WERI-Rb-1 (cell line): ENCODE results near the gene ADM.

Source experiments
- DNase-seq: peaks from one replicate; pipeline ENCODE4 v3.0.0-alpha.2; 2020
- H3K27ac ChIP-seq: fragments of 250-450 bp; sonication (Bioruptor Pico); 2 replicates; pipeline ENCODE4 v1.5.1; 2020; ENCODE audit warnings: mild to moderate bottlenecking, moderate library complexity
- H3K27me3 ChIP-seq: fragments of 250-450 bp; sonication (Bioruptor Pico); 2 replicates; pipeline ENCODE4 v1.5.1; 2021; ENCODE audit warnings: mild to moderate bottlenecking, low read depth, moderate library complexity; ENCODE audit not compliant: insufficient read depth, severe bottlenecking
- H3K36me3 ChIP-seq: fragments of 250-450 bp; sonication (Bioruptor Pico); 2 replicates; pipeline ENCODE4 v1.5.1; 2020; ENCODE audit warnings: mild to moderate bottlenecking, moderate library complexity
- H3K4me3 ChIP-seq: 2 replicates; pipeline ENCODE4 v1.5.1; 2011; ENCODE audit warnings: low read depth, mild to moderate bottlenecking, control low read depth, low read length
- H3K9me3 ChIP-seq: fragments of 250-450 bp; sonication (Bioruptor Pico); 2 replicates; pipeline ENCODE4 v1.5.1; 2021; ENCODE audit warnings: mild to moderate bottlenecking, moderate library complexity; ENCODE audit not compliant: severe bottlenecking
- CTCF ChIP-seq: IDR thresholded peaks from 2 replicates; pipeline ENCODE4 v1.5.1; 2011; ENCODE audit warnings: low read depth, mild to moderate bottlenecking, control low read depth, inconsistent platforms, low read length

Gene ADM

GRCh38 chr11:10318527-10318802 lies 13.6 kb downstream of the ADM start:
- Histone ChIP-seq H3K36me3 (no peaks in the 10 kb centered on the region), H3K27ac (no peak overlapping the region), H3K4me3 (no peak overlapping the region), H3K27me3 (no peaks in the 10 kb centered on the region), H3K9me3 (no peaks in the 10 kb centered on the region)
- DNase-seq: no peak
- no peak for TF ChIP-seq CTCF

GRCh38 chr11:10319702-10320558 lies 15.1 kb downstream of the ADM start:
- no peak for TF ChIP-seq CTCF
- no peak for DNase-seq

GRCh38 chr11:10320736-10321465 lies 16.0 kb downstream of the ADM start:
- no peak for DNase-seq
- H3K27ac ChIP-seq: no peak overlapping the region
- no peaks in the 10 kb centered on the region for H3K9me3 ChIP-seq
- TF ChIP-seq CTCF: no peak
- H3K4me3 ChIP-seq: no peak overlapping the region
- H3K36me3 ChIP-seq: no peaks in the 10 kb centered on the region
- H3K27me3 ChIP-seq: no peaks in the 10 kb centered on the region

More at GRCh38 chr11:10319702-10320558, 15.1 kb downstream of the ADM start:
- Histone ChIP-seq H3K27me3 (no peaks in the 10 kb centered on the region), H3K4me3 (no peak overlapping the region), H3K9me3 (no peaks in the 10 kb centered on the region), H3K27ac (no peak overlapping the region), H3K36me3 (no peaks in the 10 kb centered on the region)

DNA sequence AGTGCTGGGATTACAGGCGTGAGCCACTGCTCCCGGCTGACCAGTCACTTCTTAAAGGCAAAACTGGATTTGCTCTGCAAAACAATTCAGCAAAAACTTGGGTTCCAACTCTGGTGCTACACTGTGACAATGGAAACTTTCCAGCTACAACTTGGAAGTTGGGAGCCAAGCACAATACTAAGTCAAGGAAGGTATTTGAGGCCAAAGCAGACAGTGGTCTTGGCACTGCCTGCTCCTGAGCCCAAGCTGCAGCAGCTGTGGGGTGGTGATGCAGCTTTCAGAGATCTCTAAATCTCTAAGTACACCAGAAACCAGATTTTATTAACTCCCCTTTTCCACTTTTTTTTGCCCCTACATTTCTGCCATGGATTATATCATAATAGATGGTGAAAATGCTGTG lies 17.5 kb downstream of the ADM start:
- H3K9me3 ChIP-seq: no peaks in the 10 kb centered on the region
- no peak for DNase-seq
- no peak for TF ChIP-seq CTCF
- no peaks in the 10 kb centered on the region for H3K36me3 ChIP-seq
- no peak overlapping the region for H3K4me3 ChIP-seq
- no peaks in the 10 kb centered on the region for H3K27me3 ChIP-seq
- no peak overlapping the region for H3K27ac ChIP-seq

- DNase-seq: no peak
- no peak overlapping the region for H3K4me3 ChIP-seq
- no peaks in the 10 kb centered on the region for H3K36me3 ChIP-seq
- 0 out of 2 replicates have a peak, but pooled peaks have one; percentile 5 for TF ChIP-seq CTCF
- no peaks in the 10 kb centered on the region for H3K9me3 ChIP-seq
- no peaks in the 10 kb centered on the region for H3K27me3 ChIP-seq
- H3K27ac ChIP-seq: no peak overlapping the region
Measured at GRCh38 chr11:10322830-10323792, 18.2 kb downstream of the ADM start.
